WTC11 (cell line): ENCODE results near the gene GAB1. TPM values are rescaled to one million over a fixed set of nuclear protein-coding genes. Genes with fewer than 3 reads are reported as not detected.

Experiments used
- ATAC-seq: fragments of 200-7000 bp; cut with Tn5 transposase; 2 replicates; pipeline ENCODE4 v1.10.0; 2021; ENCODE audit warnings: mild to moderate bottlenecking, moderate library complexity
- CTCF ChIA-PET: fragments of 300-600 bp; sonication (Branson Sonifier 250); formaldehyde crosslinking; loops from one replicate; lab custom pipeline; 2021; ENCODE audit warnings: antibody characterized with exemption; lab: Charles Lee
- POLR2A ChIA-PET: fragments of 350-600 bp; sonication (Branson Sonifier 250); formaldehyde crosslinking; loops from one replicate; lab custom pipeline; 2021; ENCODE audit warnings: antibody characterized with exemption; lab: Charles Lee
- DNase-seq: peaks from one replicate; pipeline ENCODE4 v3.0.0; 2021; ENCODE audit warnings: low spot score
- H3K27ac Mint-ChIP-seq: 2 replicates; pipeline ENCODE4 v1.8.0; 2021; ENCODE audit warnings: mixed read lengths
- H3K27me3 Mint-ChIP-seq: 2 replicates; pipeline ENCODE4 v1.8.0; 2021; ENCODE audit warnings: low read depth, mild to moderate bottlenecking, moderate library complexity, mixed read lengths
- H3K36me3 Mint-ChIP-seq: 2 replicates; pipeline ENCODE4 v1.8.0; 2021; ENCODE audit warnings: mixed read lengths
- H3K4me1 Mint-ChIP-seq: 2 replicates; pipeline ENCODE4 v1.8.0; 2022; ENCODE audit warnings: mixed read lengths
- H3K4me3 Mint-ChIP-seq: 2 replicates; pipeline ENCODE4 v1.8.0; 2021; ENCODE audit warnings: mild to moderate bottlenecking, moderate library complexity, mixed read lengths
- H3K9me3 Mint-ChIP-seq: 2 replicates; pipeline ENCODE4 v1.8.0; 2021; ENCODE audit warnings: mixed read lengths
- ATF1 ChIP-seq: sonication (generic); formaldehyde crosslinking; IDR thresholded peaks from 2 replicates; pipeline ENCODE4 v1.8.1; 2023; ENCODE audit warnings: mild to moderate bottlenecking, moderate library complexity, missing genetic modification reagents
- E2F5 ChIP-seq: sonication (generic); formaldehyde crosslinking; IDR thresholded peaks from 2 replicates; pipeline ENCODE4 v1.8.1; 2022; ENCODE audit warnings: mild to moderate bottlenecking, moderate library complexity, missing genetic modification reagents
- ESRRA ChIP-seq: sonication (generic); formaldehyde crosslinking; IDR thresholded peaks from 2 replicates; pipeline ENCODE4 v1.8.1; 2022; ENCODE audit warnings: mild to moderate bottlenecking, missing genetic modification reagents, borderline replicate concordance
- FOXK1 ChIP-seq: sonication (generic); formaldehyde crosslinking; IDR thresholded peaks from 2 replicates; pipeline ENCODE4 v1.8.0; 2022; ENCODE audit warnings: mild to moderate bottlenecking, moderate library complexity, missing genetic modification reagents
- GABPB1 ChIP-seq: sonication (generic); formaldehyde crosslinking; IDR thresholded peaks from 2 replicates; pipeline ENCODE4 v1.8.1; 2023; ENCODE audit warnings: mild to moderate bottlenecking, missing genetic modification reagents
- GTF2I ChIP-seq: fragments of 250-450 bp; sonication (Bioruptor Pico); conservative IDR thresholded peaks from 2 replicates; pipeline ENCODE4 v1.4.0; 2021; ENCODE audit warnings: mild to moderate bottlenecking
- IRF2 ChIP-seq: sonication (generic); formaldehyde crosslinking; IDR thresholded peaks from 2 replicates; pipeline ENCODE4 v1.8.0; 2022; ENCODE audit warnings: low read depth, missing genetic modification reagents, borderline replicate concordance
- JUN ChIP-seq: sonication (generic); formaldehyde crosslinking; IDR thresholded peaks from 2 replicates; pipeline ENCODE4 v1.8.0; 2023; ENCODE audit warnings: mild to moderate bottlenecking, missing genetic modification reagents
- MAX ChIP-seq: sonication (generic); formaldehyde crosslinking; IDR thresholded peaks from 2 replicates; pipeline ENCODE4 v1.8.0; 2022; ENCODE audit warnings: mild to moderate bottlenecking, missing genetic modification reagents
- MLX ChIP-seq: sonication (generic); formaldehyde crosslinking; IDR thresholded peaks from 2 replicates; pipeline ENCODE4 v1.8.1; 2023; ENCODE audit warnings: mild to moderate bottlenecking, missing genetic modification reagents, moderate library complexity
- MYBL2 ChIP-seq: sonication (generic); formaldehyde crosslinking; IDR thresholded peaks from 2 replicates; pipeline ENCODE4 v1.8.1; 2023; ENCODE audit warnings: mild to moderate bottlenecking, moderate library complexity, missing genetic modification reagents
- NR1H2 ChIP-seq: sonication (generic); formaldehyde crosslinking; IDR thresholded peaks from 2 replicates; pipeline ENCODE4 v1.9.0; 2021; ENCODE audit warnings: mild to moderate bottlenecking, moderate library complexity, missing genetic modification reagents
- PREB ChIP-seq: sonication (generic); formaldehyde crosslinking; IDR thresholded peaks from 2 replicates; pipeline ENCODE4 v1.8.1; 2022; ENCODE audit warnings: mild to moderate bottlenecking, missing genetic modification reagents, moderate library complexity, borderline replicate concordance
- PRRX2 ChIP-seq: fragments of 250-450 bp; sonication (Bioruptor Pico); IDR thresholded peaks from 2 replicates; pipeline ENCODE4 v1.8.0; 2021; ENCODE audit warnings: mild to moderate bottlenecking
- RELA ChIP-seq: sonication (generic); formaldehyde crosslinking; IDR thresholded peaks from 2 replicates; pipeline ENCODE4 v1.8.1; 2022; ENCODE audit warnings: missing genetic modification reagents, mild to moderate bottlenecking, borderline replicate concordance
- TCF7 ChIP-seq: sonication (generic); formaldehyde crosslinking; IDR thresholded peaks from 2 replicates; pipeline ENCODE4 v1.8.0; 2022; ENCODE audit warnings: mild to moderate bottlenecking, low read depth, missing genetic modification reagents, moderate library complexity
- TEAD1 ChIP-seq: sonication (generic); formaldehyde crosslinking; IDR thresholded peaks from 2 replicates; pipeline ENCODE4 v1.8.0; 2022; ENCODE audit warnings: mild to moderate bottlenecking, missing genetic modification reagents
- USF2 ChIP-seq: sonication (generic); formaldehyde crosslinking; IDR thresholded peaks from 2 replicates; pipeline ENCODE4 v1.8.1; 2023; ENCODE audit warnings: mild to moderate bottlenecking, missing genetic modification reagents, moderate library complexity
- ZNF138 ChIP-seq: sonication (generic); formaldehyde crosslinking; conservative IDR thresholded peaks from 2 replicates; pipeline ENCODE4 v1.8.1; 2022; ENCODE audit warnings: mild to moderate bottlenecking, moderate library complexity, missing genetic modification reagents
- ZNF263 ChIP-seq: sonication (generic); formaldehyde crosslinking; IDR thresholded peaks from 2 replicates; pipeline ENCODE4 v1.8.1; 2022; ENCODE audit warnings: low read depth, mild to moderate bottlenecking, moderate library complexity, missing genetic modification reagents
- total RNA-seq: library from RNA; stranded (reverse); gene quantifications from 3 replicates; pipeline ENCODE4 v1.2.3, GENCODE V29; 2021
- TF ChIP-seq, protein P1 (sequence below): sonication (generic); formaldehyde crosslinking; IDR thresholded peaks from 2 replicates; pipeline ENCODE4 v1.8.1; 2023; ENCODE audit warnings: mild to moderate bottlenecking, missing genetic modification reagents
- TF ChIP-seq, protein P2 (sequence below): sonication (generic); formaldehyde crosslinking; IDR thresholded peaks from 2 replicates; pipeline ENCODE4 v1.8.0; 2022; ENCODE audit warnings: missing genetic modification reagents

GAB1 gene
- total RNA-seq, 1 experiment from 2014 or later: 17.4 TPM

DNA sequence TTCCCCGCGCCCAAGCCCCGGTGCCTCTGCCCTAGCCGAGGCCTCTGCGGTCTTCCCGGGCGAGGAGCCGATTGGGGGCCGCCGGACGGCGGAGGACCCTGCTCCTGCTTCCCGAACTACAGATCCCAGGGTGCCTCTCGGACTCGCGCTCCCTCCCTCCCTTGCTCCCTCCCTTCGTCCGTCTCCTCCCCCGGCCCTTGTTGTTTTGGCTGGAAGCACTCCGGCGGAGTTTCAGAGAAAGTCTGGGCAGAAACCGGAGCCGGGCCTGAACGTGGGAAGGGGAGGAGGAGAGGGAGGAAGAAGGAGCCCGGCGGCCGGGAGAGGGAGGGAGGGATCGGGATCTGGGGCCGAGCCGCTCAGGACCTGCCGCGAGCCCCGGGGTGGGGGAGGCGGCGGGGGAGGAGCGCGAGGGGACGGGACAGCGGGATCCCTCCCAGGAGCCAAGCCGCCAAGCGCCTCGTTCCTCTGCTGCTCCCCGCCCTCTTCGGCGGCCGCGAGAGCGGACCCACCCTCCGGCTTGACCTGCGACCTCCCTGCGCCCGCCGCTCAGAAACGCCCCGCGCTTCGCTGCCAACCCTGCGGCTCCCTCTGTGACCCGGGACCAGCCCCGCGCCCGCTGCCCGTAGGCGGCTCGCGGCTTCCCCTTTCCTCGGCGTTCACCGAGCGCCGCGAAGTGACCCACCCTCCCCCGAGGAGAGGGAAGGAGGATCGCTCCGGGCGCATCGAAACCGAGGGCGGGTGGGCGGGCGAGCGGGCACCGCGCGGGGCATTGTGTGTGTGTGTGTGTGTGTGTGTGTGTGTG, 496 bp upstream of the GAB1 start (continued):
- TF ChIP-seq, protein P1, sequence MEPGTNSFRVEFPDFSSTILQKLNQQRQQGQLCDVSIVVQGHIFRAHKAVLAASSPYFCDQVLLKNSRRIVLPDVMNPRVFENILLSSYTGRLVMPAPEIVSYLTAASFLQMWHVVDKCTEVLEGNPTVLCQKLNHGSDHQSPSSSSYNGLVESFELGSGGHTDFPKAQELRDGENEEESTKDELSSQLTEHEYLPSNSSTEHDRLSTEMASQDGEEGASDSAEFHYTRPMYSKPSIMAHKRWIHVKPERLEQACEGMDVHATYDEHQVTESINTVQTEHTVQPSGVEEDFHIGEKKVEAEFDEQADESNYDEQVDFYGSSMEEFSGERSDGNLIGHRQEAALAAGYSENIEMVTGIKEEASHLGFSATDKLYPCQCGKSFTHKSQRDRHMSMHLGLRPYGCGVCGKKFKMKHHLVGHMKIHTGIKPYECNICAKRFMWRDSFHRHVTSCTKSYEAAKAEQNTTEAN (CRISPR knock-in tag): 0 out of 2 replicates have a peak, but pooled peaks have one; percentile 69
- TF ChIP-seq GABPB1 (CRISPR knock-in tag): 0 out of 2 replicates have a peak, but pooled peaks have one; percentile 35
- TF ChIP-seq ESRRA (CRISPR knock-in tag): no peak
- no peak for TF ChIP-seq ATF1 (CRISPR knock-in tag)
- no peak for TF ChIP-seq PRRX2 (CRISPR knock-in tag)
- peak; percentile 42; the same call in 1 of the 2 replicates for TF ChIP-seq MYBL2 (CRISPR knock-in tag)
- no peak for TF ChIP-seq NR1H2
- peak; percentile 81 for TF ChIP-seq FOXK1 (CRISPR knock-in tag)
- peak; percentile 85 for TF ChIP-seq ZNF263 (CRISPR knock-in tag)
- TF ChIP-seq RELA: no peak
- TF ChIP-seq, protein P2, sequence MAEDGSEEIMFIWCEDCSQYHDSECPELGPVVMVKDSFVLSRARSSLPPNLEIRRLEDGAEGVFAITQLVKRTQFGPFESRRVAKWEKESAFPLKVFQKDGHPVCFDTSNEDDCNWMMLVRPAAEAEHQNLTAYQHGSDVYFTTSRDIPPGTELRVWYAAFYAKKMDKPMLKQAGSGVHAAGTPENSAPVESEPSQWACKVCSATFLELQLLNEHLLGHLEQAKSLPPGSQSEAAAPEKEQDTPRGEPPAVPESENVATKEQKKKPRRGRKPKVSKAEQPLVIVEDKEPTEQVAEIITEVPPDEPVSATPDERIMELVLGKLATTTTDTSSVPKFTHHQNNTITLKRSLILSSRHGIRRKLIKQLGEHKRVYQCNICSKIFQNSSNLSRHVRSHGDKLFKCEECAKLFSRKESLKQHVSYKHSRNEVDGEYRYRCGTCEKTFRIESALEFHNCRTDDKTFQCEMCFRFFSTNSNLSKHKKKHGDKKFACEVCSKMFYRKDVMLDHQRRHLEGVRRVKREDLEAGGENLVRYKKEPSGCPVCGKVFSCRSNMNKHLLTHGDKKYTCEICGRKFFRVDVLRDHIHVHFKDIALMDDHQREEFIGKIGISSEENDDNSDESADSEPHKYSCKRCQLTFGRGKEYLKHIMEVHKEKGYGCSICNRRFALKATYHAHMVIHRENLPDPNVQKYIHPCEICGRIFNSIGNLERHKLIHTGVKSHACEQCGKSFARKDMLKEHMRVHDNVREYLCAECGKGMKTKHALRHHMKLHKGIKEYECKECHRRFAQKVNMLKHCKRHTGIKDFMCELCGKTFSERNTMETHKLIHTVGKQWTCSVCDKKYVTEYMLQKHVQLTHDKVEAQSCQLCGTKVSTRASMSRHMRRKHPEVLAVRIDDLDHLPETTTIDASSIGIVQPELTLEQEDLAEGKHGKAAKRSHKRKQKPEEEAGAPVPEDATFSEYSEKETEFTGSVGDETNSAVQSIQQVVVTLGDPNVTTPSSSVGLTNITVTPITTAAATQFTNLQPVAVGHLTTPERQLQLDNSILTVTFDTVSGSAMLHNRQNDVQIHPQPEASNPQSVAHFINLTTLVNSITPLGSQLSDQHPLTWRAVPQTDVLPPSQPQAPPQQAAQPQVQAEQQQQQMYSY (CRISPR knock-in tag): peak; percentile 75
- TF ChIP-seq TEAD1 (CRISPR knock-in tag): peak; percentile 57; the same call in 1 of the 2 replicates

DNA sequence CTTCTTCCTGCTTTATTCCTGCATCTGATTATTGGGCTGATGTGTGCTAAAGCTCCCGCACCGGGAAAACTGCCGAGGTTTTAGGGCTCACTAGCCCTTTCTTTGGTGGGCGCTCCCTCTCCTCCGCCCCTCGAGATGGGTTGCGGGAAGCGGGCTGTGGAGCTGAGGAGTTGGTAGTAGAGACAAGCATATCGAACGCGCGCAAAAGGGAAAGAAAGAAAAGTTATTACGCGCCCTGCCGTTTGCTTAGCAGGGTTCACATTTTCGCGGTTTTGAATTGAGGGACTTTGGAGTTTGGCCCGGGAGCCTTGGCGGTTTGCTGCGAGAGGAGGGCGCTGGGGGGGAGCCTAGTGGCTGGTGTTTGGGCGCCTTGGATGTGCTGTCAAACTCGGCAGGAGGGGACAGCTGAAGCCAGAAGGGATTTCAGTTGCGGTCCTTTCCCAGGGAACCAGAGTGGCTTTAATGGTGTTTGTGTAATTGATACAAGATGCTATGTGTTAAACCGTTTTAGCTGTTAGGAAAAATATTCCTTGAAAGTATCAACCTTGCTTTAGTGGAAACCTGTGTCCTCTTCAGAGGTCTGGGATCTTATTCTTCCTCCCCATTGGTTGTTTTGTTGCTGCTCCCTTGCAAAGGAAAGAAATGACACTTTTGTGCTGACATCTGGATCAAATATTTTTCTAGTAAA, 1.1 kb downstream of the GAB1 start:
- H3K4me3 Mint-ChIP-seq: peak overlapping the region; percentile 98
- H3K36me3 Mint-ChIP-seq: no peaks in the 10 kb centered on the region
- DNase-seq: peak; percentile 37
- no peaks in the 10 kb centered on the region; the same call in 1 of the 2 replicates for H3K27me3 Mint-ChIP-seq
- TF ChIP-seq ZNF138 (0 out of 2 replicates have a peak, but pooled peaks have one; percentile 1), PRRX2 (CRISPR knock-in tag) (no peak)
- TF ChIP-seq, all 79 proteins: peak for 1
- Mint-ChIP-seq H3K9me3 (no peaks in the 10 kb centered on the region), H3K27ac (0 out of 2 replicates have a peak overlapping the region, but pooled peaks have one; percentile 64), H3K4me1 (peaks cover 22% of the 10 kb centered on the region)
- ATAC-seq: no peak
- CTCF ChIA-PET: interaction anchor here (1.0 to 1.5 kb wide), 5 partner anchors 17 to 352 kb away, joined by 3 to 4 read pairs (median 4); partner anchors contain the start of gene SMARCA5
- POLR2A ChIA-PET: interaction anchor here (0.8 to 2.6 kb wide), 6 partner anchors 9 to 221 kb away, joined by 3 to 18 read pairs (median 4); partner anchors contain the start of gene SMARCA5

DNA sequence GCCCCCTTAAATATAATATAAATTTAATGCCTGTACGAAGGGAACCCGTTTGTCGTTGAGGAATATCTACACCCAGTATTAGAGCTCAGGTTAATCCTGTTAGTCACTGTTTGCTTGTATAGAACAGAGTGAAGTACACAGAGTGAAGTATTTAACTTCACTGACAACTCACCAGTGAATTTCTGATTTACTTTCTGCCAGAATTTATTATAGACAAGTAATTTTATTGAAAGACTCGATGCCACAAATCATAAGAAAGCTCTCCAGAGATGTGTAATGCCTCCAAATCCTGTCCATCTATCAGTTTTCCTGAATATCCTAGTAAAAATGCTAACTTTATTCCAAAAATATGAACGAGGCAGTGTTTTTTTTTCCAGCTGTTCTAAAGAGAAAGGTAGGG, 1.6 kb downstream of the GAB1 start:
- peak overlapping the region; percentile 98 for H3K4me3 Mint-ChIP-seq
- H3K9me3 Mint-ChIP-seq: no peaks in the 10 kb centered on the region
- DNase-seq: no peak
- no peak overlapping the region for H3K27ac Mint-ChIP-seq
- peaks cover 27% of the 10 kb centered on the region for H3K4me1 Mint-ChIP-seq
- ChIA-PET CTCF (interaction anchor here (1.4 kb wide), 1 partner anchor 353 kb away, joined by 4 read pairs; no protein-coding TSS in a partner anchor), POLR2A (interaction anchor here (1.2 kb wide), 1 partner anchor 221 kb away, joined by 3 read pairs; no protein-coding TSS in a partner anchor)
- no peaks in the 10 kb centered on the region for H3K36me3 Mint-ChIP-seq
- ATAC-seq: no peak
- H3K27me3 Mint-ChIP-seq: no peaks in the 10 kb centered on the region; the same call in 1 of the 2 replicates
- TF ChIP-seq IRF2 (CRISPR knock-in tag) (no peak), TEAD1 (CRISPR knock-in tag) (no peak), TCF7 (no peak), MLX (CRISPR knock-in tag) (no peak), PREB (CRISPR knock-in tag) (no peak), MAX (CRISPR knock-in tag) (no peak), E2F5 (no peak), JUN (CRISPR knock-in tag) (no peak), USF2 (no peak), GTF2I (CRISPR knock-in tag) (no peak)
